GM23248 (cell line): Measurements from ENCODE around the gene EHBP1.

ENCODE experiments used
- EZH2 ChIP-seq: fragments of 200-600 bp; sonication (generic); IDR thresholded peaks from 2 replicates; pipeline ENCODE4 v1.6.1; 2018; ENCODE audit warnings: antibody characterized with exemption, mild to moderate bottlenecking; ENCODE audit not compliant: insufficient read depth, poor library complexity, severe bottlenecking
- EZH2phosphoT487 ChIP-seq: fragments of 200-600 bp; sonication (generic); IDR thresholded peaks from 2 replicates; pipeline ENCODE4 v1.6.1; 2018; ENCODE audit warnings: antibody characterized with exemption, moderate library complexity, mild to moderate bottlenecking, low read depth; ENCODE audit not compliant: insufficient read depth

DNA sequence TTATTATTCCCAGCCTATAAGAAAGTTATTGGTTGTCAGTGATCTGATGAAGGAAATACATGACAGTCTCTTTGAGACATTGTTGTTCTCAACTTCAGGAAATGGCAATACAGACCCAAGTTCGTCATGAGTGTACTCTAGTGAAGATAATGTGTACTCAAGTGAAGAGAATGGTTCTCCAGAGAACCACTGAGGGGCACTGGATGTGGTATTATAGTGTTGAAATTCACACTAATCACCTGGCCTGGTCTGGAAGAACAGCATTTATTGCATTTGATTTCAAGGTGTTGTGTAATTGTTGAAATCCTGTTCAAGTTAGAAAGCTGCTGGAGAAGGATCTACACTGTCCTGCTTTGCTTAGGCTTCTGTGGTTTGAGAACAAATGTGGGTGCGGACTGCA is 321.7 kb downstream of the EHBP1 start:
- TF ChIP-seq EZH2 (no peak), EZH2phosphoT487 (no peak)
